Type B pancreatic cell (in vitro differentiated cells): ENCODE data around the gene EXOC4. TPM values are rescaled to one million over a fixed set of nuclear protein-coding genes. Genes with fewer than 3 reads are reported as not detected.

Experiments
- DNase-seq: peaks from one replicate; pipeline ENCODE4 v3.0.0; 2021; ENCODE audit warnings: mixed read lengths; ENCODE audit not compliant: unreplicated experiment; ENCODE audit errors: extremely low spot score
- H3K27ac Mint-ChIP-seq: 2 replicates; pipeline ENCODE4 v1.8.0; 2021; ENCODE audit warnings: mild to moderate bottlenecking, mixed read lengths
- H3K27me3 Mint-ChIP-seq: 2 replicates; pipeline ENCODE4 v1.8.0; 2021; ENCODE audit warnings: mixed read lengths
- H3K36me3 Mint-ChIP-seq: 2 replicates; pipeline ENCODE4 v1.8.0; 2021; ENCODE audit warnings: mixed read lengths
- H3K4me1 Mint-ChIP-seq: one replicate; pipeline ENCODE4 v1.8.0; 2021; ENCODE audit warnings: mixed read lengths; ENCODE audit not compliant: unreplicated experiment
- H3K4me3 Mint-ChIP-seq: 2 replicates; pipeline ENCODE4 v1.8.0; 2021; ENCODE audit warnings: mild to moderate bottlenecking, mixed read lengths
- H3K9me3 Mint-ChIP-seq: 2 replicates; pipeline ENCODE4 v1.8.0; 2021; ENCODE audit warnings: mixed read lengths
- CTCF ChIP-seq: fragments of 200-600 bp; sonication (generic); conservative IDR thresholded peaks from 2 replicates; pipeline ENCODE4 v1.5.0; 2021; ENCODE audit warnings: antibody characterized with exemption, mild to moderate bottlenecking
- total RNA-seq: library from RNA; stranded (reverse); gene quantifications from 2 replicates; pipeline ENCODE4 v1.2.1, GENCODE V29; 2021; ENCODE audit warnings: low replicate concordance

The EXOC4 gene
- total RNA-seq, 1 donor from 2014 or later = 95.5 TPM

GRCh38 chr7:134101716-134102115, 848.8 kb downstream of the EXOC4 start:
- H3K4me3 Mint-ChIP-seq = no peak overlapping the region
- no peak for TF ChIP-seq CTCF
- H3K27ac Mint-ChIP-seq = no peak overlapping the region
- H3K27me3 Mint-ChIP-seq = no peaks in the 10 kb centered on the region
- H3K36me3 Mint-ChIP-seq = no peaks in the 10 kb centered on the region
- no peak for DNase-seq
- no peaks in the 10 kb centered on the region for H3K4me1 Mint-ChIP-seq
- no peaks in the 10 kb centered on the region for H3K9me3 Mint-ChIP-seq

- Mint-ChIP-seq H3K4me3 (no peak overlapping the region), H3K27ac (no peak overlapping the region), H3K27me3 (no peaks in the 10 kb centered on the region), H3K4me1 (no peaks in the 10 kb centered on the region), H3K36me3 (no peaks in the 10 kb centered on the region), H3K9me3 (no peaks in the 10 kb centered on the region)
- no peak for DNase-seq
- no peak for TF ChIP-seq CTCF
Observed at GRCh38 chr7:134104166-134104565, 851.3 kb downstream of the EXOC4 start.

GRCh38 chr7:134105841-134106240, 853.0 kb downstream of the EXOC4 start:
- no peak for TF ChIP-seq CTCF
- H3K4me3 Mint-ChIP-seq = no peak overlapping the region
- no peaks in the 10 kb centered on the region for H3K36me3 Mint-ChIP-seq
- H3K27ac Mint-ChIP-seq = no peak overlapping the region
- no peaks in the 10 kb centered on the region for H3K4me1 Mint-ChIP-seq
- no peaks in the 10 kb centered on the region for H3K27me3 Mint-ChIP-seq
- DNase-seq = no peak
- no peaks in the 10 kb centered on the region for H3K9me3 Mint-ChIP-seq

- H3K4me3 Mint-ChIP-seq = no peak overlapping the region
- no peaks in the 10 kb centered on the region for H3K36me3 Mint-ChIP-seq
- no peaks in the 10 kb centered on the region for H3K27me3 Mint-ChIP-seq
- H3K9me3 Mint-ChIP-seq = no peaks in the 10 kb centered on the region
- DNase-seq = no peak
- no peak for TF ChIP-seq CTCF
- H3K4me1 Mint-ChIP-seq = no peaks in the 10 kb centered on the region
- H3K27ac Mint-ChIP-seq = no peak overlapping the region
Observed at GRCh38 chr7:134108802-134109201, 855.9 kb downstream of the EXOC4 start.

- H3K27me3 Mint-ChIP-seq = no peaks in the 10 kb centered on the region
- no peak for TF ChIP-seq CTCF
- no peaks in the 10 kb centered on the region for H3K4me1 Mint-ChIP-seq
- no peak overlapping the region for H3K4me3 Mint-ChIP-seq
- H3K9me3 Mint-ChIP-seq = peaks cover 5% of the 10 kb centered on the region
- H3K27ac Mint-ChIP-seq = no peak overlapping the region
- no peak for DNase-seq
- no peaks in the 10 kb centered on the region for H3K36me3 Mint-ChIP-seq
Observed at GRCh38 chr7:134113655-134114054, 860.8 kb downstream of the EXOC4 start.

- TF ChIP-seq CTCF = no peak
- H3K4me1 Mint-ChIP-seq = no peaks in the 10 kb centered on the region
- H3K27me3 Mint-ChIP-seq = no peaks in the 10 kb centered on the region
- peaks cover 5% of the 10 kb centered on the region for H3K9me3 Mint-ChIP-seq
- H3K36me3 Mint-ChIP-seq = no peaks in the 10 kb centered on the region
- H3K4me3 Mint-ChIP-seq = no peak overlapping the region
- no peak for DNase-seq
- no peak overlapping the region for H3K27ac Mint-ChIP-seq
Observed at GRCh38 chr7:134114992-134115391, 862.1 kb downstream of the EXOC4 start.
